ENCODE measurements around the gene NEDD8.

DNA sequence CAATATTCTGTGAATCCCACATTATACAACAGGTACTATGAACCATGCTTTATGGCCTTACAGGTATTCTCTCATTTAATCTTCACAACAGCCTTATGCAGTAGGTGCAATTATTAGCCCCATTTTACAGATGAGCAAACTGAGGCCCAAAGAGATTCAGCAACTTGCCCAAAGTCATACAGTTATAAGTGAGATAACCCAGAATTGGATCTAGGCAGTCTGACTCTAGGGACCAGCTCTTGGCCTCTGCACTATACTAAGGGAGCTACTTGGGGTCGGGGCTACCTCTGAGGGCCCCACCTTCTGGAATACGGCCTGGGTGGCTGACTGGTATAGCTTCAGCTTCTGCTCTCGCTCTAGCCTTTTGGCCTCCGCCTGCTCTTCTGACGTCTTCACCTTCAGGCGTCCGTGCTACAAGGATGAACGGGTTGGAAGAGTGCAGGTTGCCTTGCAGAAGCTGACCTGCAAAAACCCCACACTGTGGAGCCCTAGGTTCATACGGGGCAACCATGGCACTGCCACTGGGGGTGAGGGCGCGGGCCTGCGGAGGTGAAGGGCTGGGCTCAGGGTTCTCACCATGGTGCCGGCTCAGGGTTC is 38.5 kb upstream of the NEDD8 start:
- TF ChIP-seq, protein P1, sequence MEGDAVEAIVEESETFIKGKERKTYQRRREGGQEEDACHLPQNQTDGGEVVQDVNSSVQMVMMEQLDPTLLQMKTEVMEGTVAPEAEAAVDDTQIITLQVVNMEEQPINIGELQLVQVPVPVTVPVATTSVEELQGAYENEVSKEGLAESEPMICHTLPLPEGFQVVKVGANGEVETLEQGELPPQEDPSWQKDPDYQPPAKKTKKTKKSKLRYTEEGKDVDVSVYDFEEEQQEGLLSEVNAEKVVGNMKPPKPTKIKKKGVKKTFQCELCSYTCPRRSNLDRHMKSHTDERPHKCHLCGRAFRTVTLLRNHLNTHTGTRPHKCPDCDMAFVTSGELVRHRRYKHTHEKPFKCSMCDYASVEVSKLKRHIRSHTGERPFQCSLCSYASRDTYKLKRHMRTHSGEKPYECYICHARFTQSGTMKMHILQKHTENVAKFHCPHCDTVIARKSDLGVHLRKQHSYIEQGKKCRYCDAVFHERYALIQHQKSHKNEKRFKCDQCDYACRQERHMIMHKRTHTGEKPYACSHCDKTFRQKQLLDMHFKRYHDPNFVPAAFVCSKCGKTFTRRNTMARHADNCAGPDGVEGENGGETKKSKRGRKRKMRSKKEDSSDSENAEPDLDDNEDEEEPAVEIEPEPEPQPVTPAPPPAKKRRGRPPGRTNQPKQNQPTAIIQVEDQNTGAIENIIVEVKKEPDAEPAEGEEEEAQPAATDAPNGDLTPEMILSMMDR (tag by site-specific recombination; IDR thresholded peaks at IDR 0.05): no peak
- TF ChIP-seq ZFP37 (tag by site-specific recombination; IDR thresholded peaks at IDR 0.05): no peak
- no peak for TF ChIP-seq ZNF529 (tag by site-specific recombination; IDR thresholded peaks at IDR 0.05; ENCODE audit: insufficient replicate concordance)
- no peak for TF ChIP-seq YY1 (tag by site-specific recombination; IDR thresholded peaks at IDR 0.05)
- no peak for TF ChIP-seq HOXA7 (CRISPR knock-in tag; IDR thresholded peaks at IDR 0.05; ENCODE audit: borderline replicate concordance)
- TF ChIP-seq, protein P2, sequence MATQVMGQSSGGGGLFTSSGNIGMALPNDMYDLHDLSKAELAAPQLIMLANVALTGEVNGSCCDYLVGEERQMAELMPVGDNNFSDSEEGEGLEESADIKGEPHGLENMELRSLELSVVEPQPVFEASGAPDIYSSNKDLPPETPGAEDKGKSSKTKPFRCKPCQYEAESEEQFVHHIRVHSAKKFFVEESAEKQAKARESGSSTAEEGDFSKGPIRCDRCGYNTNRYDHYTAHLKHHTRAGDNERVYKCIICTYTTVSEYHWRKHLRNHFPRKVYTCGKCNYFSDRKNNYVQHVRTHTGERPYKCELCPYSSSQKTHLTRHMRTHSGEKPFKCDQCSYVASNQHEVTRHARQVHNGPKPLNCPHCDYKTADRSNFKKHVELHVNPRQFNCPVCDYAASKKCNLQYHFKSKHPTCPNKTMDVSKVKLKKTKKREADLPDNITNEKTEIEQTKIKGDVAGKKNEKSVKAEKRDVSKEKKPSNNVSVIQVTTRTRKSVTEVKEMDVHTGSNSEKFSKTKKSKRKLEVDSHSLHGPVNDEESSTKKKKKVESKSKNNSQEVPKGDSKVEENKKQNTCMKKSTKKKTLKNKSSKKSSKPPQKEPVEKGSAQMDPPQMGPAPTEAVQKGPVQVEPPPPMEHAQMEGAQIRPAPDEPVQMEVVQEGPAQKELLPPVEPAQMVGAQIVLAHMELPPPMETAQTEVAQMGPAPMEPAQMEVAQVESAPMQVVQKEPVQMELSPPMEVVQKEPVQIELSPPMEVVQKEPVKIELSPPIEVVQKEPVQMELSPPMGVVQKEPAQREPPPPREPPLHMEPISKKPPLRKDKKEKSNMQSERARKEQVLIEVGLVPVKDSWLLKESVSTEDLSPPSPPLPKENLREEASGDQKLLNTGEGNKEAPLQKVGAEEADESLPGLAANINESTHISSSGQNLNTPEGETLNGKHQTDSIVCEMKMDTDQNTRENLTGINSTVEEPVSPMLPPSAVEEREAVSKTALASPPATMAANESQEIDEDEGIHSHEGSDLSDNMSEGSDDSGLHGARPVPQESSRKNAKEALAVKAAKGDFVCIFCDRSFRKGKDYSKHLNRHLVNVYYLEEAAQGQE (tag by site-specific recombination; IDR thresholded peaks at IDR 0.05): no peak
- TF ChIP-seq ZBTB20 (tag by site-specific recombination; IDR thresholded peaks at IDR 0.05): no peak
- TF ChIP-seq, protein P3, sequence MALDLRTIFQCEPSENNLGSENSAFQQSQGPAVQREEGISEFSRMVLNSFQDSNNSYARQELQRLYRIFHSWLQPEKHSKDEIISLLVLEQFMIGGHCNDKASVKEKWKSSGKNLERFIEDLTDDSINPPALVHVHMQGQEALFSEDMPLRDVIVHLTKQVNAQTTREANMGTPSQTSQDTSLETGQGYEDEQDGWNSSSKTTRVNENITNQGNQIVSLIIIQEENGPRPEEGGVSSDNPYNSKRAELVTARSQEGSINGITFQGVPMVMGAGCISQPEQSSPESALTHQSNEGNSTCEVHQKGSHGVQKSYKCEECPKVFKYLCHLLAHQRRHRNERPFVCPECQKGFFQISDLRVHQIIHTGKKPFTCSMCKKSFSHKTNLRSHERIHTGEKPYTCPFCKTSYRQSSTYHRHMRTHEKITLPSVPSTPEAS (tag by site-specific recombination; IDR thresholded peaks at IDR 0.05): no peak
- no peak for TF ChIP-seq ZNF266 (tag by site-specific recombination; IDR thresholded peaks at IDR 0.05; ENCODE audit: low read depth)
- no peak for TF ChIP-seq ZSCAN16 (tag by site-specific recombination; IDR thresholded peaks at IDR 0.05)
- no peak for TF ChIP-seq ZNF202 (tag by site-specific recombination; IDR thresholded peaks at IDR 0.05; ENCODE audit: borderline replicate concordance)
- no peak for TF ChIP-seq ZNF416 (tag by site-specific recombination; IDR thresholded peaks at IDR 0.05)

All from HEK293 (cell line).